Right ventricle myocardium inferior (tissue), 1 donor: Measurements from ENCODE around the gene STX2. TPM values are rescaled to one million over a fixed set of nuclear protein-coding genes. Genes with fewer than 3 reads are reported as not detected.
"Not testable (repeated sequence)": the region's sequence is repeated elsewhere in the genome, so short reads cannot be mapped to it uniquely, and the experiment has no call there.

ENCODE experiments used
- ATAC-seq: fragments of 200-7000 bp; cut with Tn5 transposase; one replicate; pipeline ENCODE4 v1.9.1; 2020; ENCODE audit warnings: mild to moderate bottlenecking, moderate library complexity
- DNase-seq: peaks from one replicate; pipeline ENCODE4 v3.0.0; 2021; ENCODE audit errors: missing footprints
- intact Hi-C: fragments of 100-400 bp; cut with DNase I; formaldehyde crosslinking; loops from one replicate; pipeline ENCODE4 v1.11.0; 2022
- total RNA-seq: library from RNA; stranded (reverse); fragmentation: NEBNext Ultra II Directional; extraction: Animal tissue kit (Norgen Biotek cat#: 25700); gene quantifications from one replicate; pipeline ENCODE4 v1.2.1, GENCODE V29; 2021
- donor health status: DM: no; HTN: yes; CAD: no; lungs with severe emphysema.

STX2 gene
- total RNA-seq, 1 donor from 2014 or later: 15.9 TPM

DNA sequence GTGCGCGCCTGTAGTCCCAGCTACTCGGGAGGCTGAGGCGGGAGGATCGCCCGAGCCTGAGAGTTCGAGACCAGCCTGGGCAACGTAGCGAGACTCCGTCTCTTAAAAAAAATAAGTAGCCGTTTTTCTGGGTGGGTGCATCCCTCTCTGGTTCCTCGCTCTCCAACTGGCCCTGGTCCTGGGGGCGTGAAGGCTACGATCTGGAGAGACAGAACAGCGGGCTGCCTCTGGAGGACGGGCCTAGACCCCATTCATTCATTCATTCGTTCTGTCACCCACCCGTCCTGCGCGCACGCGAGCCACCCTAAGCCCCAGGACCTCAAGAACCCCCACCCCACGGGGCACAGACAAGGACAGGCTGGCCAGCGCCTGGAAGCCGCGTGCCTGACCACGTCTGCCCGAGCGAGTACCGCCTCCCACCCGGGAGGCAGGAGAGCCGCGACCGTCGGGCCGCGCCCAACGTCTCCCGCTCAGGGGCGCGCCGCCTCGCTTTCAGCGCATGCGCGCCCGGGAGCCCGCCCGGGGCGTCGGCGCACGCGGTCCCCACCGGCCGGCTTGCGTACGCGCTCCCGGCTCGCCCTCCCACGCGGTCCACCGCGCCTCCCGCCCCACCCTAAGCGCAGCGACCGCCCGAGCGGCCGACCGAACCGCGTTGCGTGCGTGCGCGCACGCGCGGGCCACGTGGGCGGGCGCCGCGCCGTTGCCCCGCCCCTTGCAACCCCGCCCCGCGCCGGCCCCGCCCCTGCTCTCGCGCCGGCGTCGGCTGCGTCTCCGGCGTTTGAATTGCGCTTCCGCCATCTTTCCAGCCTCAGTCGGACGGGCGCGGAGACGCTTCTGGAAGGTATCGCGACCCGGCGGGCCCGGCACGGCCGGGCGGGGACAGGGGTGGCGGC lies 32.5 kb upstream of the STX2 start, which contains the start of gene RAN:
RAN (plus strand) TSS at position 781 of the 893 bp plus-strand sequence. CDS start 528 bp downstream, outside the sequence.
- intact Hi-C loops: loop anchor here (2.0 kb wide), 1 partner anchor 33 kb away; the partner anchor contains the start of gene STX2
- ATAC-seq (peak; percentile 94), DNase-seq (peak; percentile 96)

DNA sequence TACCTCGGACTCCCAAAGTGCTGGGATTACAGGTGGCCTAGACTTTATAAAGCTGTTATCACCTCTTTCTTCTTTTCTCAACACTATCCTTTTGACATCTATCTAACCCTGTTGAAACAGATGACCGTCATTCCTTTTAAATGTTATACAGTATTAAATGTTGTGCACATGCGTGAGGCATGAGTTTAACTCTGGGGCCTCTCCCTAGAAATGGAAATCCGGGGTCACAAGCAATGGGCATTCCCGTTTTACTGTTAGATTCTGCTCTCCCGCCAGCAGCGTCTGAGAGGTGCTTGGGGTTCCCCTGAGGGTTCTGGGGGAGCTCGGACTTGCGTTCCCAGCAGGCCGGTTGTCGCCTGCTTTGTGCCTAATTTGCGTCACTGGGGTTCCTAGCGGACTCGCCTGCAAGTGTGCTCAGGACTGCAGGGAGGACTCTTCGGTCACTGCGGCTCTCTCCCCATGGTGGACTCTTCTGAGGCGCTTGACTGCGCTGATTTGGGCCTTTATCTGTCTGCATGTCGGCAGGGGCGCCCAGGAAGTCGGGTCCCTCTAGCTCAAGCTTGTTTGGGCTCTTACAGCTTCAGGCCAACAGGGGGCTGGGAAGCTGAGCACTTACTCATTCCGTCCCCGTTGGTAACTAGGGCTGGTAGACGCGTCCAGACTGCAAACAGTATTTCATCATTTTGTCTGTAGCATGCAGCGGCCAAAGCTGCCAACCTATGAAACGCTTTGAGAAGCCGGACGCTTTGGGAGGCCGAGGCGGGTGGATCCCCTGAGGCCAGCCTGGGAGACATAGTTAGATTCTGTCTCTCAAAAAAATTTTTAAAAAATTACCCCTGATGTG lies 31.6 kb upstream of the STX2 start:
- intact Hi-C loops: loop anchor here (2.0 kb wide), 1 partner anchor 32 kb away; the partner anchor contains the start of gene STX2
- DNase-seq (peak; percentile 79), ATAC-seq (peak; percentile 68)

DNA sequence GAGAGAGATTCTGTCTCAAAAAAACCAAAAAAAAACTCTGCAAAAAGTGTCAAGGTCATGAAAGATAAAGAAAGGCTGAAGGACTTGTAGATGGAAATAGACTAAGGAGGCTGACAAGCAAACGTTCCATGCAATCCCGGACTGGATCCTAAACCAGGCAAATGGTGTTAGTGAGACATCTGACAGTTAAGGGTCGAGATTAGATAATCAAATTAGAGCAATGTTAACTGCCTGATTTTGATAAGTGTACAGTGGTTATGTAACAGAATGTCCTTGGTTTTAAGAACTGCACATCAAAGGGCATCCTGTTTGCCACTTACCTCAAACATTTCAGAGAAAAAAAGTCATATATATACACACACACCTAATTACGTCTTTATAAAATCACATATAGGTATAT lies 29.4 kb upstream of the STX2 start:
- ATAC-seq (no peak), DNase-seq (no peak)
- intact Hi-C loops: no loop called here

DNA sequence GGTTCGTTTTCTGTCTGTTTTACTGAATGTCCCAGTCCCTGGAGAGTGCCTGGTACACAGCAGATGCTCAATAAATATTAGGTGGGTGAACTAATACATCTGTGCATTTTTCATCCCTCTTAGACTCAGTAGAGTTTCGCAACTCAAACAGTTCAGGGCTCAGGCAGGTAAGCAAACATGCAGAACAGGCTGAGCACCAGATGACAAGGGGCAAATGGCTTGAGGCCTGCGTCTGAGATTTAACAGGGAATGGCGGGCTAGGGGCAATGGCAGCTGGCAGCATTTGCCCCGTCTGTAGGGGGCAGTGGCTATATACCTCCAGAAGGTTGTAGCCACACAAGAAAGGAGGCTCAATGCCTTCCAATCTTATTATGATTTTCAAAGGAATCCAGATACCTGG lies 24.2 kb upstream of the STX2 start:
- DNase-seq (no peak), ATAC-seq (no peak)
- intact Hi-C loops: no loop called here

DNA sequence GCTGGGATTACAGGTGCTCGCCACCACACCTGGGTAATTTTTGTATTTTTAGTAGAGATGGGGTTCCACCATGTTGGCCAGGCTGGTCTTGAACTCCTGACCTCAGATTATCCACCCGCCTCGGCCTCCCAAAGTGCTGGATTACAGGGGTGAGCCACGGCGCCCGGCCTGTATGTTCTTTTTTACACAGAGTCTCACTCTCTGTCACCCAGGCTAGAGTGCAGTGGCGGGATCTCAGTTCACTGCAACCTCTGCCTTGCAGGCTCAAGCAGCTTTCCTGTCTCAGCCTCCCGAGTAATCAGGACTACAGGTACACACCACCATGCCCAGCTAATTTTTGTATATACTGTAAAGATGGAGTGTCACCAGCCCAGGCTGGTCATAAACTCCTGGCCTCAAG lies 23.7 kb upstream of the STX2 start:
- ATAC-seq, DNase-seq: not testable (repeated sequence)

DNA sequence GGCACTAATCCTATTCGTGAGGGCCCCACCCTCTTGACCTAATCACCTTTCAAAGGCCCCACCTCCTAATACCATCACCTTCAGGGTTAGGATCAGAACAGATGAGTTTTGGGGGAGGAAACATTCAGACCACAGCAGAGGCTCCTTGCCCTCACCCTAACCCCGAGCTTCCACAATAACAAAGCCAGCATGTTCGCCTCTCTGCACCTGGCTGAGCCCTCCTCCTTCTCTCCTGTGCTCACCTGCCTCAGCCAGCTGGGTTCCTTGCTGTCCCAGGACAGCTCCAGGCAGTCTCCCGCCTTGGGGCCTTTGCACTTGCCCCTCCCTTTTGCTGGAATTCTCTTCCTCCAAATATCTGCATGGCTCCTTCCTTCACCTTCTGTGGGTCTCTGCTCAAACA lies 23.1 kb upstream of the STX2 start:
- ATAC-seq: no peak
- intact Hi-C loops: no loop called here
- no peak for DNase-seq

More for the DNA sequence above, 23.7 kb upstream of the STX2 start:
- intact Hi-C loops: not testable (repeated sequence)

DNA sequence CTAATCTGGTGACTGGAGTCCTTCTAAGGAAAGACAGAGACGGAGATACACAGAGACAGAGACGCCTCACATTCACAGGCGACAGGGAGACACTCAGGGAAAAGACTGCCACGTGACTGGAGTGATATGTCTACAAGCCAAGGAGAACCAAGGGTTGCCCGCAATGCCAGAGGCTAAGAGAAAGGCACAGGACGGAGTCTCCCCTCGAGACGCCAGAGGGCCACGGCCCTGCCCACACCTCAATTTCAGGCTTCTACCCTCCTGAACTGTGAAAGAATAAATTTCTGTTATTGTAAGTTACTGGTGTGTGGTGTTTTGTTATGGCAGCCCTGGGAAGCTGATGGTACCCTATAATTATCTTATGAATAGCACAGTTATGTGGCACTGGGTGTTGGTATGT lies 21.3 kb upstream of the STX2 start:
- DNase-seq (no peak), ATAC-seq (no peak)
- intact Hi-C loops: no loop called here

DNA sequence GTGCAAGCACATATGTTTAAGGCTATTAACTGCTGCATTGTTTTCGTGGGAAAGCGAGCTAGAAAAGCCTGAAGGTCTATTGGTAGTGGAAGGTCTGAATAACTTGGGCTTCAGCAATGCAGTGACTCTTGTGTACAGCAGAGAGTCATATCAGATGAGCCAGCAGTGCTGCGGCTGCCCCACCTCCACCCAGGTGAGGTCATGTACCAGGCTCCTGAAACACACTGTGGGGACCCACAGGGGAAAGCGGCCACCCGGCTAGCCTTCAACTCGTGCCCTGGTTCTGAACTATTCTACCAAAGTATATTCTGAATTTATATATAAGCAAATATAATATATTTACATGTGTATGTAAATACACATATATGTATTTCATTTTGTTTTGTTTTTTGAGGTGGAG lies 20.1 kb upstream of the STX2 start:
- intact Hi-C loops: no loop called here
- ATAC-seq: no peak
- DNase-seq: no peak

DNA sequence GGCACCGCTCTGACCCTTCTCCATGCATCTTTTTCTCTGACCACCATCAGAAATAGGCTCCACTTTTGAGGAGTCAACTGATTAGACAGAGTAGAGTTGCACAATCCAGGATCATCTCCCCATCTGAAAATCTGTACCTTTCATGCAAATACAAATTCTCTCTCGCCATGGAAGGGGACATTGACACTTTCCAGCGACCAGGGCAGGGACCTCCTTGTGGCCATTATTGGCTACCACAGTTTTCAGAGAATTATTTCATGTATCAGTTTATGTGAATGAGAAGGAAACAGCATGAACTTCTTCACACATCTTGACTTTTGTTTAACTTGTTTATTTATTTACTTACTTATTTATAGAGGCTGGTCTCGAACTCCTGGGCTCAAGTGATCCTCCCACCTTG lies 19.0 kb upstream of the STX2 start:
- no peak for ATAC-seq
- intact Hi-C loops: no loop called here
- DNase-seq: no peak

DNA sequence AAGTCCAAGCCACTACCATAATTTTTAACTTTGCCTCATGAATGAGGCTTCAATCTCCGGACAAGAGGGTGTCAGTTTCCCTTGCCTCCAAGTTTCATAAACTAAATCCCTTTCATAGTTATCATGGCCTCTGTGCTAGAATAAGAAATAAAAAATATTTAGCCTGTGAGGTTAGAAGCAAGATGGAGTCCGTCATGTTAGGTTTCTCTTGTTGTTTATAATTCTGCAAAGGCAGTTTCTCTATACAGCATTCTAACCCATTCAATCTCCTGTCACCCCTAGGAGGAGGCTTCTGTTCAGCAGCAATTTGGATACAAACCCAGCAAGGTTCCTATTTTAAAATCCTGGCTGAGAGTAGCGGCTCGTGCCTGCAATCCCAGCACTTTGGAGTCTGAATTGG lies 17.0 kb upstream of the STX2 start:
- ATAC-seq (no peak), DNase-seq (no peak)
- intact Hi-C loops: no loop called here

DNA sequence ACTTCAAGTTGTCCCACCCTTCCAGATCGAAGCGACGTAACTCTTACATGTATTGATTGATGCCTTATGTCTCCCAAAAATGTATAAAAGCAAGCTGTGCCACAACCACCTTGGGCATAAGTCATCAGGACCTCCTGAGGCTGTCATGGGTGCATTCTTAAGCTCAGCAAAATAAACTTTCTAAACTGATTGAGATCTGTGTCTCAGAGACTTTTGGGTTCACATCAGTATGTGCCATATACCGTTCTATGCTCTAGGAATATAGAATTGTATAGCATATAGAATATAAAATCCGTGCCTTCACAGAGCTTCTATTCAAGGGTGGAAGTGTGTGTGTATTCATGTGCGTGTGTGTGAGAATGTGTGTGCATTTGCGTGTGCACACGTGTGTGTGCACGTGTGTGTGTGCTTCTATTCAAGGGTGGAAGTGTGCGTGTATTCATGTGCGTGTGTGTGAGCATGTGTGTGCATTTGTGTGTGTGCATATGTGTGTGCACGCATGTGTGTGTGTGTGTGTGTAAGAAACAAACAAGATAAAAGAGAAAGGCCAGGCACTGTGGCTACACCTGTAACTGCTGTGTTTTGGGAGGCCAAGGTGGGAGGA lies 11.5 kb upstream of the STX2 start:
- intact Hi-C loops: no loop called here
- ATAC-seq (no peak), DNase-seq (no peak)

DNA sequence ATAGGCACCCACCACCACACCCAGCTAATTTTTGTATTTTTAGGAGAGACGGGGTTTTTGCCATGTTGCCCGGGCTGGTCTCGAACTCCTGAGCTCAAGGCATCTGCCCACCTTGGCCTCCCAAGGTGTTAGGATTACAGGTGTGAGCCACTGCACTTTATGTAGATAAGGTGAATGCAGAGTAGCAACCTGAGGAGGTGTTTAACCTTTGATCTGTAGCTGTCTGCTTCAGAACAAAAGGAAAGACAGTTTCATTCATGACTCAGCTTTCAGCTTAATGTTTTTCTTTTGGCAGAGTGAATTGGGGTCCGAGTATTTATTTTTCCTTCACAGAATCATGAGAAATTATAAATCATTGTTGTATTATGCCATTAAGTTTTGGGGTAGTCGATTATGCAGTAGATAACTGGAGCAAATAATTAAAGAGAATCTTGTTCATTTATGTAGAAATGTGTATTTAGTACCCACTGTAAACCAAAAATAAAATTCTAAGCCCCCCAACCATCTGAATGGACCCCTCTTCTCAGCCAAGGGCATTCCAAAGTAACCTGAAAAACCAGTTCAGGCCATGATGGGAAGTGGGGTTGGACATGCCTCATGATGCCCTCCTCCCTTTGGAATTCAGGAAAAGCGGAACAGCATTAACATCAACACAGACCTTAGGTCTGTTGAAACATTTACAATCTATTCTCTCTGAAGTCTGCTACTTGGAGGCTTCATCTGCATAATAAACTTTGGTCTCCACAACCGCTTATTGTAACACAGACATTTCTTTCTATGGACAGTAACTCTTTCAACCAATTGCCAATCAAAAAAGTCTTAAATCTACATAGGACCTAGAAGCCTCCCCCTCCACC lies 10.7 kb upstream of the STX2 start:
- ATAC-seq: no peak
- intact Hi-C loops: no loop called here
- DNase-seq: no peak

DNA sequence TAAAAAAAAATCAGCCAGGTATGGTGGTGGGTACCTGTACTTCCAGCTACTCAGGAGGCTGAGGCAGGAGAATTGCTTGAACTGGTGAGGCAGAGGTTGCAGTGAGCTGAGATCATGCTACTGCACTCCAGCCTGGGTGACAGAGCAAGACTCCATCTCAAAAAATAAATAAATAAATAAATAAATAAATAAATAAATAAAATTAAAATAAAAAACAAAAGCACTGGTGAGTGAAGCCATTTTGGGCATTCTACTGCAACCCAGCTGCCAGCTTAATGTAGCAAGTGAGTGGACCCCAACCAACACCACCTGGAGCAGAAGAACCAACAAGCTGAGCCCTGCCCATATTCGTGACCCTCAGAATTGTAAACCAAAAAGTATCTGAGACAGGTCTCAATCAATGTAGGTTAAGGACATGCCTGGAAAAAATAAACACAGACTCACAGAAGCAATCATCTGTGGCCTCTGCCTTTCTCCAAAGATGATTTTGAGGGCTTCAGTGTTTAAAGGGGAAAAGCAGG lies 9.8 kb upstream of the STX2 start:
- ATAC-seq, DNase-seq, intact Hi-C loops: not testable (repeated sequence)

DNA sequence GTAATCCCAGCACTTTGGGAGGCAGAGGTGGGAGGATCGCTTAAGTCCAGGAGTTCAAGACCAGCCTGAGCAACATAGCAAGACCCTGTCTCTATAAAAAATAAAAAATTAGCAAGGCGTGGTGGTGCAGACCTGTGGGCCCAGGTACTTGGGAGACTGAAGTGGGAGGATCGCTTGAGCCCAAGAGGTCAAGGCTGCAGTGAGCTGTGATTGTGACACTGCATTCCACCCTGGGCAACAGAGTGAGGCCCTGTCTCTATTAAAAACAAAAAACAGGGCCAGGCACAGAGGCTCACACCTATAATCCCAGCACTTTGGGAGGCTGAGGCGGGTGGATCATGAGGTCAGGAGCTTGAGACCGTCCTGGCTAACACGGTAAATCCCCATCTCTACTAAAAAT lies 9.1 kb upstream of the STX2 start:
- ATAC-seq, intact Hi-C loops, DNase-seq: not testable (repeated sequence)

DNA sequence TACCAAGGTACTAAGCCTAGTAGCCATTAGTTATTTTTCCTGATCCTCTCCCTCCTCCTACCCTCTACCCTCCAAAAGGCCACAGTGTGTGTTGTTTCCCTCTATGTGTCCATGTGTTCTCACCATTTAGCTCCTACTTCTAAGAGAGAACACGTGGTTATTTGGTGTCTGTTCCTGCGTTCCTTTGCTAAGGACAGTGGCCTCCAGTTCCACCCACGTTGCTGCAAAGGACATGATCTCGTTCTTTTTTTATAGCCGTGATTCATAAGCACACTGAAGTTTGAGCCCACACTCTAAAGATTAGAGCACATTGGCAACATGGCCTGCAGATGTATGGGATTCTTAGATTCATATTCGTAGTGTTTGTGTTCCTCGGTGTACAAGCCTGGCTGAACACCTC lies 8.1 kb upstream of the STX2 start:
- intact Hi-C loops: no loop called here
- no peak for ATAC-seq
- DNase-seq: no peak

DNA sequence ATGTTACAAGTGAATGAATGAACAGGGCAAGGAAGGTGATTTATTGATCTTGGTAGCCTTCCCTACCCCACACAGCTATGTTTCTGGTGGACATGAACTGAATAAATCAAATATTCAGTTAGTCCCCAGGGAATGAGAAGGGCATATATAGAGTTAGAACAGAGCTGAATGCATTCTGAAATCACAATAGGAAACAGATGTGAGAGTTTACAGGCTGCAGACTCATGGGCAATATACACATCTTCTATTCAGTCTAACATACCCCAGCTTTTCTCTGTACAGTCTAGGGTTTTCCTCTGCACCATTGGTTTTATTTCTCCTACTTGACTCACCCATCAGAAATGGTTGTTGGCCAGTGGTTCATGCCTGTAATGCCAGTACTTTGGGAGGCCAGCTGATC lies 7.3 kb upstream of the STX2 start:
- ATAC-seq (no peak), DNase-seq (no peak)
- intact Hi-C loops: no loop called here

DNA sequence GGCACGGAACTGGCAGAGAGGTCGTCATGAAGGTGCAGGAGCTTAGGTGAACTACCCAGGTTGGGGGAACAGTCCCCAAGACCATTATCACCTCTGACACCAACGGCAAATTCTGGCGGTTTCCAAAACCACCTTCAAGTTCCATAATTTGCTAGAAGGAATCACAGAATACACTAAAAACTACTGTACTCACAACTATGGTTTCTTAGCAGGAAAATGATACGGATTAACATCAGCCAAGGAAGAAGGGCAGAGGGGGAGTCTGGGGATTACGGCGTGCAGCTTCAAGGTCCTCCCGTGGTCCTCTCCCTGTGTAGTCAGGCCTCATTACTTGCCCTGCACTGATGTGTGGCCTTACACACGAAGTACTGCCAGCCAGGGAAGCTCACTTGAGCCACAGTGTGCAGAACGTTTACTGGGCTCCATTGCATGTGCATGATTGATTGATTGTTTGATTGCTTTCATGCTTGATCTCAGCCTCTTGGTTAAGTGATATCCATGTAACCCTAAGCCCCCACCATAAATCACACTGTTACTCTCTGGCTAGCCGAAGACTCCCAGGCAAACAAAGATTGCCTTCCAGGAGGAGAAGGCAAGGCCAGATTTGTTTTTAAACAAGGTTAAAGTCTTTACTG lies 837 bp upstream of the STX2 start:
- ATAC-seq (no peak), DNase-seq (no peak)
- intact Hi-C loops: loop anchor here (2.0 kb wide), 1 partner anchor 31 kb away; no protein-coding TSS in a partner anchor
